A549 (cell line): ENCODE results near the gene SCUBE3. TPM values are rescaled to one million over a fixed set of nuclear protein-coding genes. Genes with fewer than 3 reads are reported as not detected.
A peak's percentile ranks its signal among the peaks of the same experiment; 100 is the strongest.

Experiments
- CBX2 ChIP-seq: fragments of 200-600 bp; sonication (generic); IDR thresholded peaks from 2 replicates; pipeline ENCODE4 v1.6.1; 2016; ENCODE audit warnings: low read depth, mild to moderate bottlenecking, borderline replicate concordance
- CHD2 ChIP-seq: fragments of 150-350 bp; IDR thresholded peaks from 2 replicates; pipeline ENCODE4 v1.6.1; 2014; ENCODE audit warnings: low read length; ENCODE audit not compliant: partially characterized antibody
- CHD4 ChIP-seq: fragments of 200-600 bp; sonication (generic); IDR thresholded peaks from 2 replicates; pipeline ENCODE4 v1.6.1; 2016; ENCODE audit warnings: antibody characterized with exemption, mild to moderate bottlenecking, borderline replicate concordance
- CTCF ChIP-seq: fragments of >200 bp; sonication (Bioruptor Twin); formaldehyde crosslinking; IDR thresholded peaks from 3 replicates; pipeline ENCODE4 v1.5.1; 2016
- EHF ChIP-seq: fragments of 250-450 bp; sonication (Bioruptor Pico); IDR thresholded peaks from 2 replicates; pipeline ENCODE4 v1.5.0; 2020; ENCODE audit warnings: mild to moderate bottlenecking
- EHMT2 ChIP-seq: fragments of 200-600 bp; sonication (generic); IDR thresholded peaks from 2 replicates; pipeline ENCODE4 v1.6.1; 2016; ENCODE audit warnings: antibody characterized with exemption, low read depth, mild to moderate bottlenecking, moderate library complexity
- EP300 ChIP-seq, 2 experiments: fragments of >200 bp; sonication (Bioruptor Twin); formaldehyde crosslinking; IDR thresholded peaks; 2 replicates in 1 of 2; 3 replicates in 1 of 2; pipeline ENCODE4 v1.6.1; 2016 to 2017
- ESRRA ChIP-seq: fragments of 150-350 bp; IDR thresholded peaks from 2 replicates; pipeline ENCODE4 v1.6.1; 2014; ENCODE audit warnings: mild to moderate bottlenecking, low read length, borderline replicate concordance
- FOSB ChIP-seq: fragments of 250-450 bp; sonication (Bioruptor Pico); IDR thresholded peaks from 2 replicates; pipeline ENCODE4 v1.5.0; 2020; ENCODE audit warnings: mild to moderate bottlenecking, moderate library complexity
- FOSL2 ChIP-seq, 2 experiments: fragments of 450-650 bp in 1 of 2; fragments of >200 bp in 1 of 2; sonication (Bioruptor Twin) in 1 of 2; formaldehyde crosslinking; IDR thresholded peaks; 2 replicates each; pipeline versions ENCODE4 v1.5.0 to v1.6.1; 2016 to 2020; ENCODE audit warnings: mild to moderate bottlenecking in 1 of 2, moderate library complexity in 1 of 2
- FOXS1 ChIP-seq: fragments of 250-450 bp; sonication (Bioruptor Pico); IDR thresholded peaks from 2 replicates; pipeline ENCODE4 v1.5.0; 2020; ENCODE audit warnings: mild to moderate bottlenecking, moderate library complexity
- GATA3 ChIP-seq: IDR thresholded peaks from 2 replicates; pipeline ENCODE4 v1.6.1; 2012; ENCODE audit warnings: borderline replicate concordance
- HOXA7 ChIP-seq: fragments of 250-450 bp; sonication (Bioruptor Pico); IDR thresholded peaks from 2 replicates; pipeline ENCODE4 v1.5.0; 2020; ENCODE audit warnings: mild to moderate bottlenecking, moderate library complexity
- HOXB13 ChIP-seq: fragments of 250-450 bp; sonication (Bioruptor Pico); IDR thresholded peaks from 2 replicates; pipeline ENCODE4 v1.5.0; 2020; ENCODE audit warnings: low read depth, mild to moderate bottlenecking, moderate library complexity
- JUN ChIP-seq, 2 experiments: fragments of >200 bp; sonication (Bioruptor Twin); formaldehyde crosslinking; IDR thresholded peaks; 2 replicates in 1 of 2; 3 replicates in 1 of 2; pipeline ENCODE4 v1.6.1; 2016 to 2017
- JUNB ChIP-seq: fragments of >200 bp; sonication (Bioruptor Twin); formaldehyde crosslinking; IDR thresholded peaks from 2 replicates; pipeline ENCODE4 v1.6.1; 2016
- KDM1A ChIP-seq: fragments of 200-600 bp; sonication (generic); IDR thresholded peaks from 2 replicates; pipeline ENCODE4 v1.6.1; 2016; ENCODE audit warnings: low read depth, mild to moderate bottlenecking
- MYC ChIP-seq: IDR thresholded peaks from 2 replicates; pipeline ENCODE4 v1.6.1; 2012; ENCODE audit warnings: mild to moderate bottlenecking, inconsistent platforms, low read length, improper control_type of control experiment, borderline replicate concordance
- NPAS2 ChIP-seq: fragments of 250-450 bp; sonication (Bioruptor Pico); IDR thresholded peaks from 2 replicates; pipeline ENCODE4 v1.8.0; 2022; ENCODE audit warnings: mild to moderate bottlenecking, moderate library complexity, borderline replicate concordance
- NR3C1 ChIP-seq: fragments of >200 bp; sonication (Bioruptor Twin); formaldehyde crosslinking; IDR thresholded peaks from 3 replicates; pipeline ENCODE4 v1.6.1; 2017
- PBX3 ChIP-seq: IDR thresholded peaks from 2 replicates; pipeline ENCODE4 v1.6.1; 2012
- PHF8 ChIP-seq: fragments of 200-600 bp; sonication (generic); IDR thresholded peaks from 2 replicates; pipeline ENCODE4 v1.6.1; 2016; ENCODE audit warnings: low read depth, mild to moderate bottlenecking, antibody characterized with exemption, moderate library complexity, borderline replicate concordance
- RNF2 ChIP-seq: fragments of 200-600 bp; sonication (generic); IDR thresholded peaks from 2 replicates; pipeline ENCODE4 v1.6.1; 2016; ENCODE audit warnings: low read depth, mild to moderate bottlenecking, antibody characterized with exemption, moderate library complexity, borderline replicate concordance
- TP53 ChIP-seq: fragments of 250-450 bp; sonication (Bioruptor Pico); IDR thresholded peaks from 2 replicates; pipeline ENCODE4 v1.5.0; 2021; ENCODE audit warnings: mild to moderate bottlenecking, moderate library complexity
- ZC3H11A ChIP-seq: fragments of 450-650 bp; IDR thresholded peaks from 2 replicates; pipeline ENCODE4 v1.6.1; 2014; ENCODE audit warnings: antibody characterized with exemption, mild to moderate bottlenecking
- ZFP36 ChIP-seq: fragments of 450-650 bp; IDR thresholded peaks from 2 replicates; pipeline ENCODE4 v1.6.1; 2014; ENCODE audit warnings: borderline replicate concordance; ENCODE audit not compliant: partially characterized antibody
- ZSCAN20 ChIP-seq: fragments of 250-450 bp; sonication (Bioruptor Pico); IDR thresholded peaks from 2 replicates; pipeline ENCODE4 v1.8.0; 2022; ENCODE audit warnings: mild to moderate bottlenecking, moderate library complexity
- polyA plus RNA-seq, 4 experiments: library from polyadenylated mRNA; depleted of rRNA in 3 of 4; stranded (reverse); fragments of >200 nt; fragmentation: RNase III in 1 of 4; extraction: RNeasy Plus Mini Kit Qiagen cat#74134 plus additional on column Dnase treatment in 1 of 4; gene quantifications; 2 replicates in 3 of 4; 3 replicates in 1 of 4; pipeline ENCODE4 v1.2.3, GENCODE V29; 2011 to 2017
- TF ChIP-seq, protein P1 (sequence below): fragments of >200 bp; sonication (Bioruptor Twin); formaldehyde crosslinking; IDR thresholded peaks from 3 replicates; pipeline ENCODE4 v1.6.1; 2016
- TF ChIP-seq, protein P2 (sequence below): IDR thresholded peaks from 2 replicates; pipeline ENCODE4 v1.6.1; 2012; ENCODE audit warnings: low read depth, borderline replicate concordance
- TF ChIP-seq, protein P3 (sequence below): IDR thresholded peaks from 2 replicates; pipeline ENCODE4 v1.6.1; 2012
- TF ChIP-seq, protein P4 (sequence below): fragments of 250-450 bp; sonication (Bioruptor Pico); IDR thresholded peaks from 2 replicates; pipeline ENCODE4 v1.5.0; 2021; ENCODE audit warnings: mild to moderate bottlenecking, moderate library complexity, borderline replicate concordance
- TF ChIP-seq, protein P5 (sequence below): fragments of 150-350 bp; IDR thresholded peaks from 2 replicates; pipeline ENCODE4 v1.6.1; 2014; ENCODE audit warnings: low read depth, mild to moderate bottlenecking, low read length
- TF ChIP-seq, protein P6 (sequence below): fragments of 250-450 bp; sonication (Bioruptor Pico); IDR thresholded peaks from 2 replicates; pipeline ENCODE4 v1.5.0; 2020; ENCODE audit warnings: low read depth, mild to moderate bottlenecking, moderate library complexity

Gene SCUBE3
- polyA plus RNA-seq, 2 of the 4 experiments (the other 2 are of a cell fraction), result 0.06 to 0.13 TPM

DNA sequence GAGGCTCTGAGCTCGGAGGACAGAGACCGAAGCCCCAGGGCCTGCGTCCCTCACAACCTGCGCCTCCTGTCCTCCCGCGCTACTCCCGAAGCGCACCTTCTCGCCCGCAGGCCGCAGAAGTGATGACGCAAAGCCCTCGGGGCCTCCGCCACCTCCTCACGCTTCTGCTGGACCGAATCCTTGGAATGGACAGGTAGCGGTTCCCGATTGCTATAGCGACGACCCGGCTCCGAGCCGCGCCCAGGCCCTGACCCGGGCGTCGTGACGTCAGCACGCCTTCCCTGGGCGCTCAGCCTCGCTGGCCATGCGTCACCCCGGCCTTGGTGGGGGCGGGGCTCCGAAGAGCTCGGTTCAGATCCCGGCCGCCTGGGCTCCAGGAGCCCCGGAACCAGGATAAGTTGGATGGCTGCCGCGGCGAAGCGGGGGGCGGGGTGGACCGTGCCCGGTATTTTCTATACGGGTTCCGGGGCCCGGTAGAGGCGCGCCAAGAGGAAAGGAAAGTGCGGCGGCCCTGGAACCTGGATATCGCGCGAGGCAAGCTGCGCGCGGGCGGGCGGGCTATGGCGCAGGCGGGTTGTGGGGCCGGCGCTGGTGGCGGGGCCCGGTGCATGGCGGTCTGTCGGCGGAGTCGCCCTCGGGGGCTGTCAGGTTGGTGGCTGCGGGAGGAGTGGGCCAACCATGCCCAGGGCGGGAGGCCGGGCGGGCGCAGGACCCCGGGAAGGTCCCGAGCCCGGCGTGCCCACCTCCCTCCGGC is 45.6 kb downstream of the SCUBE3 start, which contains the start of gene ZNF76 (continued):
- TF ChIP-seq, protein P1, sequence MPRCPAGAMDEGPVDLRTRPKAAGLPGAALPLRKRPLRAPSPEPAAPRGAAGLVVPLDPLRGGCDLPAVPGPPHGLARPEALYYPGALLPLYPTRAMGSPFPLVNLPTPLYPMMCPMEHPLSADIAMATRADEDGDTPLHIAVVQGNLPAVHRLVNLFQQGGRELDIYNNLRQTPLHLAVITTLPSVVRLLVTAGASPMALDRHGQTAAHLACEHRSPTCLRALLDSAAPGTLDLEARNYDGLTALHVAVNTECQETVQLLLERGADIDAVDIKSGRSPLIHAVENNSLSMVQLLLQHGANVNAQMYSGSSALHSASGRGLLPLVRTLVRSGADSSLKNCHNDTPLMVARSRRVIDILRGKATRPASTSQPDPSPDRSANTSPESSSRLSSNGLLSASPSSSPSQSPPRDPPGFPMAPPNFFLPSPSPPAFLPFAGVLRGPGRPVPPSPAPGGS, result peak; percentile 59; the same call in 1 of the 3 replicates
- TF ChIP-seq NPAS2 (CRISPR knock-in tag) (no peak), JUNB (no peak), EHMT2 (no peak), HOXA7 (CRISPR knock-in tag) (no peak), HOXB13 (CRISPR knock-in tag) (no peak), CTCF (no peak), FOSB (CRISPR knock-in tag) (no peak), ZFP36 (no peak), GATA3 (peak; percentile 97), ZSCAN20 (CRISPR knock-in tag) (no peak), EP300 (IDR thresholded peaks at IDR 0.05) (peak in 1 of 2 experiments; percentile 31; a peak in 1 of 5 replicates), KDM1A (no peak), JUN (IDR thresholded peaks at IDR 0.05) (peak; percentile 62 to 89), ZC3H11A (no peak), FOXS1 (CRISPR knock-in tag) (no peak), EHF (CRISPR knock-in tag) (no peak), CHD2 (peak; percentile 64), TP53 (CRISPR knock-in tag) (no peak), NR3C1 (no peak), PBX3 (no peak), CBX2 (no peak), PHF8 (peak; percentile 77; the same call in 1 of the 2 replicates), ESRRA (no peak), FOSL2 (IDR thresholded peaks at IDR 0.05) (no peak), FOSL2 (CRISPR knock-in tag; IDR thresholded peaks at IDR 0.05) (peak; percentile 89), MYC (peak; percentile 22), CHD4 (no peak), RNF2 (no peak)
- TF ChIP-seq, protein P2, sequence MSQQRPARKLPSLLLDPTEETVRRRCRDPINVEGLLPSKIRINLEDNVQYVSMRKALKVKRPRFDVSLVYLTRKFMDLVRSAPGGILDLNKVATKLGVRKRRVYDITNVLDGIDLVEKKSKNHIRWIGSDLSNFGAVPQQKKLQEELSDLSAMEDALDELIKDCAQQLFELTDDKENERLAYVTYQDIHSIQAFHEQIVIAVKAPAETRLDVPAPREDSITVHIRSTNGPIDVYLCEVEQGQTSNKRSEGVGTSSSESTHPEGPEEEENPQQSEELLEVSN, result no peak
- TF ChIP-seq, protein P3, sequence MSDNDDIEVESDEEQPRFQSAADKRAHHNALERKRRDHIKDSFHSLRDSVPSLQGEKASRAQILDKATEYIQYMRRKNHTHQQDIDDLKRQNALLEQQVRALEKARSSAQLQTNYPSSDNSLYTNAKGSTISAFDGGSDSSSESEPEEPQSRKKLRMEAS, result peak; percentile 82
- TF ChIP-seq, protein P4, sequence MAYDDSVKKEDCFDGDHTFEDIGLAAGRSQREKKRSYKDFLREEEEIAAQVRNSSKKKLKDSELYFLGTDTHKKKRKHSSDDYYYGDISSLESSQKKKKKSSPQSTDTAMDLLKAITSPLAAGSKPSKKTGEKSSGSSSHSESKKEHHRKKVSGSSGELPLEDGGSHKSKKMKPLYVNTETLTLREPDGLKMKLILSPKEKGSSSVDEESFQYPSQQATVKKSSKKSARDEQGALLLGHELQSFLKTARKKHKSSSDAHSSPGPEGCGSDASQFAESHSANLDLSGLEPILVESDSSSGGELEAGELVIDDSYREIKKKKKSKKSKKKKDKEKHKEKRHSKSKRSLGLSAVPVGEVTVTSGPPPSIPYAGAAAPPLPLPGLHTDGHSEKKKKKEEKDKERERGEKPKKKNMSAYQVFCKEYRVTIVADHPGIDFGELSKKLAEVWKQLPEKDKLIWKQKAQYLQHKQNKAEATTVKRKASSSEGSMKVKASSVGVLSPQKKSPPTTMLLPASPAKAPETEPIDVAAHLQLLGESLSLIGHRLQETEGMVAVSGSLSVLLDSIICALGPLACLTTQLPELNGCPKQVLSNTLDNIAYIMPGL (CRISPR knock-in tag), result 0 out of 2 replicates have a peak, but pooled peaks have one; percentile 26
- TF ChIP-seq, protein P5, sequence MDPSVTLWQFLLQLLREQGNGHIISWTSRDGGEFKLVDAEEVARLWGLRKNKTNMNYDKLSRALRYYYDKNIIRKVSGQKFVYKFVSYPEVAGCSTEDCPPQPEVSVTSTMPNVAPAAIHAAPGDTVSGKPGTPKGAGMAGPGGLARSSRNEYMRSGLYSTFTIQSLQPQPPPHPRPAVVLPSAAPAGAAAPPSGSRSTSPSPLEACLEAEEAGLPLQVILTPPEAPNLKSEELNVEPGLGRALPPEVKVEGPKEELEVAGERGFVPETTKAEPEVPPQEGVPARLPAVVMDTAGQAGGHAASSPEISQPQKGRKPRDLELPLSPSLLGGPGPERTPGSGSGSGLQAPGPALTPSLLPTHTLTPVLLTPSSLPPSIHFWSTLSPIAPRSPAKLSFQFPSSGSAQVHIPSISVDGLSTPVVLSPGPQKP, result no peak
- TF ChIP-seq, protein P6, sequence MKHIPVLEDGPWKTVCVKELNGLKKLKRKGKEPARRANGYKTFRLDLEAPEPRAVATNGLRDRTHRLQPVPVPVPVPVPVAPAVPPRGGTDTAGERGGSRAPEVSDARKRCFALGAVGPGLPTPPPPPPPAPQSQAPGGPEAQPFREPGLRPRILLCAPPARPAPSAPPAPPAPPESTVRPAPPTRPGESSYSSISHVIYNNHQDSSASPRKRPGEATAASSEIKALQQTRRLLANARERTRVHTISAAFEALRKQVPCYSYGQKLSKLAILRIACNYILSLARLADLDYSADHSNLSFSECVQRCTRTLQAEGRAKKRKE (CRISPR knock-in tag), result no peak
